Cardiac muscle cell (in vitro differentiated cells and primary cell): ENCODE data around the gene CLDN22. TPM values are rescaled to one million over a fixed set of nuclear protein-coding genes. Genes with fewer than 3 reads are reported as not detected.

Experiments
- DNase-seq, 2 donors: peaks; one replicate each; pipeline versions ENCODE4 v3.0.0 to v3.0.0-alpha.2; 2010 to 2017; ENCODE audit warnings: low read depth in 1 of 2, low spot score in 1 of 2
- H3K27ac ChIP-seq: fragments of 200-600 bp; sonication (generic); 2 replicates; pipeline ENCODE4 v1.5.1; 2016
- H3K27me3 ChIP-seq: fragments of 200-600 bp; sonication (generic); 2 replicates; pipeline ENCODE4 v1.6.0; 2016; ENCODE audit warnings: control low read depth
- H3K36me3 ChIP-seq: fragments of 200-600 bp; sonication (generic); 2 replicates; pipeline ENCODE4 v1.5.1; 2016; ENCODE audit warnings: control low read depth
- H3K4me1 ChIP-seq: fragments of 200-600 bp; sonication (generic); 2 replicates; pipeline ENCODE4 v1.8.1; 2017; ENCODE audit warnings: low read depth, mild to moderate bottlenecking, mixed run types
- H3K4me3 ChIP-seq: fragments of 200-600 bp; sonication (generic); 2 replicates; pipeline ENCODE4 v1.5.1; 2016; ENCODE audit warnings: mild to moderate bottlenecking
- H3K9me3 ChIP-seq: fragments of 200-600 bp; sonication (generic); 2 replicates; pipeline ENCODE4 v1.5.1; 2017; ENCODE audit warnings: low read depth, mild to moderate bottlenecking, control low read depth
- polyA plus RNA-seq: library from polyadenylated mRNA; unstranded; fragments of >200 nt; fragmentation: Nextera tagmentation; extraction: Ambion mirVana; gene quantifications from 2 replicates; pipeline ENCODE4 v1.2.1, GENCODE V29; 2016
- total RNA-seq: library from RNA; depleted of rRNA; stranded (reverse); fragments of >200 nt; gene quantifications from 2 replicates; pipeline ENCODE4 v1.2.3, GENCODE V29; 2016
- TF ChIP-seq, protein P1 (sequence below): IDR thresholded peaks from 2 replicates; pipeline ENCODE4 v1.5.1; 2012; ENCODE audit warnings: low read depth, mild to moderate bottlenecking, low read length

CLDN22 gene
- total and polyA plus RNA-seq, 2 experiments from 2014 or later: not detected

DNA sequence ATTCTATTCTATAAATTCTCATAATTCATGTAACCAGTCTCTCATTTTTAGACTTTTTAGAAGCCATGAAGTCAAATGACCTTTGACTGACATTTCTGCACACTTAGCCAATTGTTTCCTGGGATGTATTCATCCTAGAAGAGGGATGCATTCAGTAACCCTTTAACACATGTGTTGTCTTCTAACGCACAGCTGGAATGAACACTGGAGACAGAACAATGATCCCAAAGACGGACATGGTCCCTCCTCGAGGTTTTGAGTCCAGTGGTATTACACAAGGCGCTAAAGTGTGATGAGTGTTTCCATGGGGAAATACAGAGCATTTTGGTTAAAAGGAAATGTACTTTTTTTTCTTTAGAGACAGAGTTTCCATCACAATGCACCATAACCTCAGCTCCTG is 42.0 kb upstream of the CLDN22 start:
- Histone ChIP-seq H3K27ac (no peak overlapping the region), H3K9me3 (no peaks in the 10 kb centered on the region), H3K27me3 (no peaks in the 10 kb centered on the region), H3K36me3 (no peaks in the 10 kb centered on the region), H3K4me3 (no peak overlapping the region), H3K4me1 (no peaks in the 10 kb centered on the region)
- TF ChIP-seq, protein P1, sequence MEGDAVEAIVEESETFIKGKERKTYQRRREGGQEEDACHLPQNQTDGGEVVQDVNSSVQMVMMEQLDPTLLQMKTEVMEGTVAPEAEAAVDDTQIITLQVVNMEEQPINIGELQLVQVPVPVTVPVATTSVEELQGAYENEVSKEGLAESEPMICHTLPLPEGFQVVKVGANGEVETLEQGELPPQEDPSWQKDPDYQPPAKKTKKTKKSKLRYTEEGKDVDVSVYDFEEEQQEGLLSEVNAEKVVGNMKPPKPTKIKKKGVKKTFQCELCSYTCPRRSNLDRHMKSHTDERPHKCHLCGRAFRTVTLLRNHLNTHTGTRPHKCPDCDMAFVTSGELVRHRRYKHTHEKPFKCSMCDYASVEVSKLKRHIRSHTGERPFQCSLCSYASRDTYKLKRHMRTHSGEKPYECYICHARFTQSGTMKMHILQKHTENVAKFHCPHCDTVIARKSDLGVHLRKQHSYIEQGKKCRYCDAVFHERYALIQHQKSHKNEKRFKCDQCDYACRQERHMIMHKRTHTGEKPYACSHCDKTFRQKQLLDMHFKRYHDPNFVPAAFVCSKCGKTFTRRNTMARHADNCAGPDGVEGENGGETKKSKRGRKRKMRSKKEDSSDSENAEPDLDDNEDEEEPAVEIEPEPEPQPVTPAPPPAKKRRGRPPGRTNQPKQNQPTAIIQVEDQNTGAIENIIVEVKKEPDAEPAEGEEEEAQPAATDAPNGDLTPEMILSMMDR: no peak
- DNase-seq: no peak

GRCh38 chr4:183360161-183360919 is 40.3 kb upstream of the CLDN22 start:
- H3K4me1 ChIP-seq: no peaks in the 10 kb centered on the region
- DNase-seq: peak in 1 of 2 donors; percentile 69
- no peak overlapping the region for H3K4me3 ChIP-seq
- no peaks in the 10 kb centered on the region for H3K27me3 ChIP-seq
- no peaks in the 10 kb centered on the region for H3K9me3 ChIP-seq
- H3K27ac ChIP-seq: no peak overlapping the region
- TF ChIP-seq, protein P1: no peak
- H3K36me3 ChIP-seq: no peaks in the 10 kb centered on the region

DNA sequence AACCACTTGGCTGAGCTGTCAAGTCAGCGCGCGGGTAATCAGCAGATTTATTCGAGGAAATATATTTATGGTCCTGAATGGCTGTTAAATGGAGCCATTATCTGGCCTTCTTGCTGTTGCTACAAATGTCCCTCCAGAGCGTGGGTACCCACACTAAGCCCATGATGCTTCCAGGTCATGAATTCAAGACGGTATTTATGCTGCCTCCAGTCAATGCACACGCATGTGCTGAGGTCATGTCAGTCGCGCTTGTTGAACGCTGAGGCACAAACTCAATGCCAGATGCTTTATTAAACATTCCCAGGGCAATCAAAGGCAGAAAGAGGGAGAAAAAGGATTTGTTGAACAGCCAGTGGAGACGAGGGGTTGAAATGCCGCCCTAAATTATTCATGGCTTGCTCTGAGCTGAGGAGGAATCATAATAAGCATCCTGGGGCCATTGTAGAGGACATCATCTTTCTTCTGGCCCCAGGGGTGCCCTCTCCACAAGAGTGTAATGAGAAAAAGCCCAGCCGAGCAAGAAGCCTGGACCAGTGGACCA is 38.2 kb upstream of the CLDN22 start:
- H3K4me3 ChIP-seq: no peak overlapping the region
- H3K36me3 ChIP-seq: no peaks in the 10 kb centered on the region
- no peaks in the 10 kb centered on the region for H3K27me3 ChIP-seq
- no peaks in the 10 kb centered on the region for H3K9me3 ChIP-seq
- TF ChIP-seq, protein P1: no peak
- H3K4me1 ChIP-seq: no peaks in the 10 kb centered on the region
- DNase-seq: no peak
- H3K27ac ChIP-seq: no peak overlapping the region

DNA sequence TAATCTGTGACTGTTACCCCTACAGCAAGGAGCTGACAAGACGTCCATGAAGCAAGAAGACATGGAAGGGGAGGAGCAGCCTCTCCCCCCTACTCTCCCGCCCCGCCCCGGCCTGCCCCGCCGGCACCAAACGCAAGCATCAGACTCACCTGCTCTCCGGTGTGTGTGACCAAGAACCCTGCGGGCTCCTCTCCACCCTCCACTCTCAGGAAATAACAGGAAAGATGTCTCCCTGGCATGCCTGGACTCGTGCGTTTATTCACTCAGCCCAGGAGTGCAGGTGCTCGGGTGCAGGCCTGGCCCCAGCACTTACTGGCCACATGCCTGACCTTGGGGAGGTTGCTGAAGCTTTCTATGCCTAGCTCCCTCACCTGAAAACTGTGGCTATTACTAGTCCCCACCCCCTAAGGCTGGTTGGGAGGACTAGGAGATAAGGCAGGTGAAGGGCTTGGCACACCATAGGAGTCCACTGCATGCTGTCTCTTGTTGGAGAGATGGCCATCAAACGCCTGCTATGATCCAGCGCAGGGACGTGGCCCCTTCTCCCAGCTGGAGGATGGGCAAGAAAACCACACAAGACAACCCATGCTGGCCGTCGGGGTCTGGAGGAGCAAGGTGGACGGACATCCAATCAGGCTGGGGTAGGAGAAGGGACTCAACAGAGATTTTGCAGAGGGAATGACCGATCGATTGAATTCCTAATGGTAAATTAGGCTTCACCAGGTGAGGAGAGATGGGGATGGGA is 37.0 kb upstream of the CLDN22 start:
- DNase-seq: no peak
- TF ChIP-seq, protein P1: no peak

GRCh38 chr4:183356173-183356830 is 36.2 kb upstream of the CLDN22 start:
- Histone ChIP-seq H3K36me3 (no peaks in the 10 kb centered on the region), H3K27ac (no peak overlapping the region), H3K9me3 (no peaks in the 10 kb centered on the region), H3K4me1 (no peaks in the 10 kb centered on the region), H3K27me3 (no peaks in the 10 kb centered on the region), H3K4me3 (no peak overlapping the region)
- TF ChIP-seq, protein P1: no peak
- DNase-seq: no peak

More for the DNA sequence above, 37.0 kb upstream of the CLDN22 start:
- Histone ChIP-seq H3K27ac (no peak overlapping the region), H3K4me3 (no peak overlapping the region), H3K36me3 (no peaks in the 10 kb centered on the region), H3K9me3 (no peaks in the 10 kb centered on the region), H3K4me1 (no peaks in the 10 kb centered on the region), H3K27me3 (no peaks in the 10 kb centered on the region)
